ENCODE measurements around the gene SPTLC1.

- TF ChIP-seq, protein P1, sequence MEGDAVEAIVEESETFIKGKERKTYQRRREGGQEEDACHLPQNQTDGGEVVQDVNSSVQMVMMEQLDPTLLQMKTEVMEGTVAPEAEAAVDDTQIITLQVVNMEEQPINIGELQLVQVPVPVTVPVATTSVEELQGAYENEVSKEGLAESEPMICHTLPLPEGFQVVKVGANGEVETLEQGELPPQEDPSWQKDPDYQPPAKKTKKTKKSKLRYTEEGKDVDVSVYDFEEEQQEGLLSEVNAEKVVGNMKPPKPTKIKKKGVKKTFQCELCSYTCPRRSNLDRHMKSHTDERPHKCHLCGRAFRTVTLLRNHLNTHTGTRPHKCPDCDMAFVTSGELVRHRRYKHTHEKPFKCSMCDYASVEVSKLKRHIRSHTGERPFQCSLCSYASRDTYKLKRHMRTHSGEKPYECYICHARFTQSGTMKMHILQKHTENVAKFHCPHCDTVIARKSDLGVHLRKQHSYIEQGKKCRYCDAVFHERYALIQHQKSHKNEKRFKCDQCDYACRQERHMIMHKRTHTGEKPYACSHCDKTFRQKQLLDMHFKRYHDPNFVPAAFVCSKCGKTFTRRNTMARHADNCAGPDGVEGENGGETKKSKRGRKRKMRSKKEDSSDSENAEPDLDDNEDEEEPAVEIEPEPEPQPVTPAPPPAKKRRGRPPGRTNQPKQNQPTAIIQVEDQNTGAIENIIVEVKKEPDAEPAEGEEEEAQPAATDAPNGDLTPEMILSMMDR (IDR thresholded peaks at IDR 0.05 in 4 of 5, conservative IDR thresholded peaks at IDR 0.05 in 1 of 5) = peak; percentile 47 to 86 (median 77)
- TF ChIP-seq POLR2A (IDR thresholded peaks at IDR 0.05) = no peak
These were observed 25.0 kb upstream of the SPTLC1 start for GRCh38 chr9:92140074-92140753.
